ENCODE results near the gene NIPBL.
"Not testable (repeated sequence)": the region's sequence is repeated elsewhere in the genome, so short reads cannot be mapped to it uniquely, and the experiment has no call there.

The NIPBL gene

GRCh38 chr5:36876299-36876964 lies at the start of gene NIPBL:
Gene NIPBL, plus strand, starts transcription at chr5:36876769. Its CDS starts 76,928 bp downstream, at chr5:36953697.
- DNase-seq (ENCODE audit: low read depth in 2 of 2): peak; percentile 82 to 84

- DNase-seq (ENCODE audit: low read depth in 2 of 2): no peak
These were observed 44.3 kb upstream of the NIPBL start for GRCh38 chr5:36832274-36832673.

GRCh38 chr5:36836831-36837230 lies 39.7 kb upstream of the NIPBL start:
- DNase-seq (ENCODE audit: low read depth in 2 of 2): no peak

- no peak for DNase-seq (ENCODE audit: low read depth in 2 of 2)
These were observed 36.8 kb upstream of the NIPBL start for GRCh38 chr5:36839489-36840476.

GRCh38 chr5:36841677-36842076 lies 34.9 kb upstream of the NIPBL start:
- DNase-seq (ENCODE audit: low read depth in 2 of 2): no peak

GRCh38 chr5:36842087-36842486 lies 34.5 kb upstream of the NIPBL start:
- no peak for DNase-seq (ENCODE audit: low read depth in 2 of 2)

- no peak for DNase-seq (ENCODE audit: low read depth in 2 of 2)
These were observed 32.3 kb upstream of the NIPBL start for GRCh38 chr5:36844305-36844704.

GRCh38 chr5:36848545-36848944 lies 28.0 kb upstream of the NIPBL start:
- not testable (repeated sequence) for DNase-seq (ENCODE audit: low read depth in 2 of 2)

- not testable (repeated sequence) for DNase-seq (ENCODE audit: low read depth in 2 of 2)
These were observed 23.7 kb upstream of the NIPBL start for GRCh38 chr5:36852903-36853302.

GRCh38 chr5:36854402-36855140 lies 22.0 kb upstream of the NIPBL start:
- DNase-seq (ENCODE audit: low read depth in 2 of 2): no peak

- DNase-seq (ENCODE audit: low read depth in 2 of 2): no peak
These were observed 21.5 kb upstream of the NIPBL start for GRCh38 chr5:36855141-36855495.

GRCh38 chr5:36861871-36862270 lies 14.7 kb upstream of the NIPBL start:
- no peak for DNase-seq (ENCODE audit: low read depth in 2 of 2)

GRCh38 chr5:36870399-36871040 lies 6.0 kb upstream of the NIPBL start:
- DNase-seq (ENCODE audit: low read depth in 2 of 2): no peak

- DNase-seq (ENCODE audit: low read depth in 2 of 2): no peak
These were observed 2.1 kb upstream of the NIPBL start for GRCh38 chr5:36874465-36874864.

- DNase-seq (ENCODE audit: low read depth in 2 of 2): peak; percentile 17 to 33
These were observed 1.3 kb upstream of the NIPBL start for GRCh38 chr5:36875051-36875789.

GRCh38 chr5:36875790-36876298 lies 725 bp upstream of the NIPBL start:
- peak; percentile 40 to 70 for DNase-seq (ENCODE audit: low read depth in 2 of 2)

GRCh38 chr5:36876965-36877666 lies 547 bp downstream of the NIPBL start:
- peak; percentile 33 to 39 for DNase-seq (ENCODE audit: low read depth in 2 of 2)

- DNase-seq (ENCODE audit: low read depth in 2 of 2): no peak
These were observed 1.3 kb downstream of the NIPBL start for GRCh38 chr5:36877667-36878391.

GRCh38 chr5:36878392-36879082 lies 2.0 kb downstream of the NIPBL start:
- DNase-seq (ENCODE audit: low read depth in 2 of 2): no peak

All from stimulated activated CD8-positive, alpha-beta memory T cell treated with anti-CD3 and anti-CD28 coated beads, Interleukin-7, amount 100 ng/mL, for 4 hours (primary cell).